ENCODE measurements around the gene STYXL1.

DNA sequence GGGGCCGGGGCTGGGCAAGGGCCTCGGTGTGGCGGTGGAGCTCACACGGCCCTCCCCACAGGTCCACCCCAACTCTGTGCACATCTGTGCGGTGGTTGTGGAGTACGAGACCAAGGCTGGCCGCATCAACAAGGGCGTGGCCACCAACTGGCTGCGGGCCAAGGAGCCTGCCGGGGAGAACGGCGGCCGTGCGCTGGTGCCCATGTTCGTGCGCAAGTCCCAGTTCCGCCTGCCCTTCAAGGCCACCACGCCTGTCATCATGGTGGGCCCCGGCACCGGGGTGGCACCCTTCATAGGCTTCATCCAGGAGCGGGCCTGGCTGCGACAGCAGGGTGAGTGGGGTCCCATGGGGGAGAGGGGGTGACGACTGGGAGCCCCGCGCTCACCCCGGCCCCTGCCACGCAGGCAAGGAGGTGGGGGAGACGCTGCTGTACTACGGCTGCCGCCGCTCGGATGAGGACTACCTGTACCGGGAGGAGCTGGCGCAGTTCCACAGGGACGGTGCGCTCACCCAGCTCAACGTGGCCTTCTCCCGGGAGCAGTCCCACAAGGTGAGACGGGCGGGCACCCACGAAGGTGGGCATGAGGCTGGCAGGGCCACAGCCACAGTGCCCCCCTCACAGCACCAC is 62.2 kb downstream of the STYXL1 start:
- TF ChIP-seq, protein P1, sequence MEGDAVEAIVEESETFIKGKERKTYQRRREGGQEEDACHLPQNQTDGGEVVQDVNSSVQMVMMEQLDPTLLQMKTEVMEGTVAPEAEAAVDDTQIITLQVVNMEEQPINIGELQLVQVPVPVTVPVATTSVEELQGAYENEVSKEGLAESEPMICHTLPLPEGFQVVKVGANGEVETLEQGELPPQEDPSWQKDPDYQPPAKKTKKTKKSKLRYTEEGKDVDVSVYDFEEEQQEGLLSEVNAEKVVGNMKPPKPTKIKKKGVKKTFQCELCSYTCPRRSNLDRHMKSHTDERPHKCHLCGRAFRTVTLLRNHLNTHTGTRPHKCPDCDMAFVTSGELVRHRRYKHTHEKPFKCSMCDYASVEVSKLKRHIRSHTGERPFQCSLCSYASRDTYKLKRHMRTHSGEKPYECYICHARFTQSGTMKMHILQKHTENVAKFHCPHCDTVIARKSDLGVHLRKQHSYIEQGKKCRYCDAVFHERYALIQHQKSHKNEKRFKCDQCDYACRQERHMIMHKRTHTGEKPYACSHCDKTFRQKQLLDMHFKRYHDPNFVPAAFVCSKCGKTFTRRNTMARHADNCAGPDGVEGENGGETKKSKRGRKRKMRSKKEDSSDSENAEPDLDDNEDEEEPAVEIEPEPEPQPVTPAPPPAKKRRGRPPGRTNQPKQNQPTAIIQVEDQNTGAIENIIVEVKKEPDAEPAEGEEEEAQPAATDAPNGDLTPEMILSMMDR (IDR thresholded peaks at IDR 0.05; ENCODE audit: borderline replicate concordance, extremely low read depth, low read length, poor library complexity, severe bottlenecking) = no peak
- no peak for TF ChIP-seq EZH2 (IDR thresholded peaks at IDR 0.05; ENCODE audit: borderline replicate concordance, low read depth, low read length, severe bottlenecking)
